HuH-7 (cell line): ENCODE data around the gene CEBPA.
"Not testable (repeated sequence)": the region's sequence is repeated elsewhere in the genome, so short reads cannot be mapped to it uniquely, and the experiment has no call there.

Source experiments
- DNase-seq: peaks from one replicate; pipeline ENCODE4 v3.0.0; 2011; ENCODE audit warnings: low spot score

The CEBPA gene

GRCh38 chr19:33324628-33325027 is 22.3 kb upstream of the CEBPA start:
- no peak for DNase-seq

- no peak for DNase-seq
Measured at GRCh38 chr19:33323093-33323820, 20.9 kb upstream of the CEBPA start.

GRCh38 chr19:33320636-33321035 is 18.3 kb upstream of the CEBPA start:
- DNase-seq, result no peak

GRCh38 chr19:33317991-33318390 is 15.7 kb upstream of the CEBPA start:
- DNase-seq, result not testable (repeated sequence)

GRCh38 chr19:33317517-33317916 is 15.2 kb upstream of the CEBPA start:
- DNase-seq, result no peak

- peak; percentile 73 for DNase-seq
Measured at GRCh38 chr19:33316541-33317264, 14.4 kb upstream of the CEBPA start.

- DNase-seq, result not testable (repeated sequence)
Measured at GRCh38 chr19:33312808-33313207, 10.5 kb upstream of the CEBPA start.

- no peak for DNase-seq
Measured at GRCh38 chr19:33312065-33312464, 9.7 kb upstream of the CEBPA start.

GRCh38 chr19:33311326-33311682 is 9.0 kb upstream of the CEBPA start:
- DNase-seq, result no peak

GRCh38 chr19:33310606-33311325 is 8.4 kb upstream of the CEBPA start:
- no peak for DNase-seq

GRCh38 chr19:33309826-33310225 is 7.5 kb upstream of the CEBPA start:
- DNase-seq, result no peak

GRCh38 chr19:33306853-33307792 is 4.8 kb upstream of the CEBPA start:
- no peak for DNase-seq

- DNase-seq, result no peak
Measured at GRCh38 chr19:33306191-33306590, 3.9 kb upstream of the CEBPA start.

GRCh38 chr19:33304760-33305647 is 2.7 kb upstream of the CEBPA start:
- DNase-seq, result no peak

GRCh38 chr19:33304371-33304759 is 2.0 kb upstream of the CEBPA start:
- DNase-seq, result no peak

GRCh38 chr19:33303791-33304345 is 1.5 kb upstream of the CEBPA start:
- DNase-seq, result no peak

- no peak for DNase-seq
Measured at GRCh38 chr19:33302974-33303790, 848 bp upstream of the CEBPA start.

GRCh38 chr19:33301900-33302174 is 497 bp downstream of the CEBPA start:
- no peak for DNase-seq

GRCh38 chr19:33301144-33301899 is 1.0 kb downstream of the CEBPA start:
- no peak for DNase-seq

GRCh38 chr19:33300894-33301143 is 1.5 kb downstream of the CEBPA start:
- DNase-seq, result no peak
